Measurements from ENCODE around the gene WDR20.

- TF ChIP-seq, protein P1, sequence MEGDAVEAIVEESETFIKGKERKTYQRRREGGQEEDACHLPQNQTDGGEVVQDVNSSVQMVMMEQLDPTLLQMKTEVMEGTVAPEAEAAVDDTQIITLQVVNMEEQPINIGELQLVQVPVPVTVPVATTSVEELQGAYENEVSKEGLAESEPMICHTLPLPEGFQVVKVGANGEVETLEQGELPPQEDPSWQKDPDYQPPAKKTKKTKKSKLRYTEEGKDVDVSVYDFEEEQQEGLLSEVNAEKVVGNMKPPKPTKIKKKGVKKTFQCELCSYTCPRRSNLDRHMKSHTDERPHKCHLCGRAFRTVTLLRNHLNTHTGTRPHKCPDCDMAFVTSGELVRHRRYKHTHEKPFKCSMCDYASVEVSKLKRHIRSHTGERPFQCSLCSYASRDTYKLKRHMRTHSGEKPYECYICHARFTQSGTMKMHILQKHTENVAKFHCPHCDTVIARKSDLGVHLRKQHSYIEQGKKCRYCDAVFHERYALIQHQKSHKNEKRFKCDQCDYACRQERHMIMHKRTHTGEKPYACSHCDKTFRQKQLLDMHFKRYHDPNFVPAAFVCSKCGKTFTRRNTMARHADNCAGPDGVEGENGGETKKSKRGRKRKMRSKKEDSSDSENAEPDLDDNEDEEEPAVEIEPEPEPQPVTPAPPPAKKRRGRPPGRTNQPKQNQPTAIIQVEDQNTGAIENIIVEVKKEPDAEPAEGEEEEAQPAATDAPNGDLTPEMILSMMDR (IDR thresholded peaks at IDR 0.05; ENCODE audit: insufficient read depth, low read length, poor library complexity, severe bottlenecking): no peak
- no peak for TF ChIP-seq EZH2phosphoT487 (conservative IDR thresholded peaks at IDR 0.05; ENCODE audit: low read length)
Observed at GRCh38 chr14:102126807-102127455, 12.8 kb upstream of the WDR20 start.
